Activated B cell treated with CpG ODN at 0.5 μM for 24 hours (primary cell): ENCODE results near the gene KNSTRN. TPM values are rescaled to one million over a fixed set of nuclear protein-coding genes. Genes with fewer than 3 reads are reported as not detected.
A peak's percentile ranks its signal among the peaks of the same experiment; 100 is the strongest.

Experiments
- ATAC-seq: fragments of 200-7000 bp; cut with Tn5 transposase; one replicate; pipeline ENCODE4 v1.10.0; 2021; ENCODE audit warnings: low read depth, mild to moderate bottlenecking, moderate library complexity
- CTCF ChIA-PET: fragments of 350-600 bp; sonication (Branson Sonifier 250); formaldehyde crosslinking; loops from one replicate; lab custom pipeline; 2021; ENCODE audit warnings: antibody characterized with exemption; lab: Charles Lee
- POLR2A ChIA-PET: fragments of 350-600 bp; sonication (Branson Sonifier 250); formaldehyde crosslinking; loops from one replicate; lab custom pipeline; 2021; ENCODE audit warnings: antibody characterized with exemption; lab: Charles Lee
- DNase-seq: peaks from one replicate; pipeline ENCODE4 v3.0.0; 2022
- H3K27ac Mint-ChIP-seq: one replicate; pipeline ENCODE4 v1.8.0; 2020; ENCODE audit warnings: mixed read lengths
- H3K27me3 Mint-ChIP-seq: one replicate; pipeline ENCODE4 v1.8.0; 2021; ENCODE audit warnings: mixed read lengths
- H3K36me3 Mint-ChIP-seq: one replicate; pipeline ENCODE4 v1.8.0; 2021; ENCODE audit warnings: low read depth, mixed read lengths
- H3K4me1 Mint-ChIP-seq: one replicate; pipeline ENCODE4 v1.8.0; 2021; ENCODE audit warnings: mixed read lengths
- H3K4me3 Mint-ChIP-seq: one replicate; pipeline ENCODE4 v1.8.0; 2020; ENCODE audit warnings: mild to moderate bottlenecking, mixed read lengths
- H3K9me3 Mint-ChIP-seq: one replicate; pipeline ENCODE4 v1.8.0; 2020; ENCODE audit warnings: mixed read lengths
- intact Hi-C: fragments of 100-400 bp; cut with micrococcal nuclease; formaldehyde crosslinking; loops from one replicate; pipeline ENCODE4 v1.15.1; 2024
- total RNA-seq: library from RNA; stranded (reverse); gene quantifications from 2 replicates; pipeline ENCODE4 v1.2.3, GENCODE V29; 2022
- TF ChIP-seq, protein P1 (sequence below): fragments of 200-600 bp; IDR thresholded peaks from one replicate; pipeline ENCODE4 v1.8.0; 2022; ENCODE audit warnings: antibody characterized with exemption, mild to moderate bottlenecking

Gene KNSTRN
- total RNA-seq, 1 donor from 2014 or later, result 11.5 TPM

DNA sequence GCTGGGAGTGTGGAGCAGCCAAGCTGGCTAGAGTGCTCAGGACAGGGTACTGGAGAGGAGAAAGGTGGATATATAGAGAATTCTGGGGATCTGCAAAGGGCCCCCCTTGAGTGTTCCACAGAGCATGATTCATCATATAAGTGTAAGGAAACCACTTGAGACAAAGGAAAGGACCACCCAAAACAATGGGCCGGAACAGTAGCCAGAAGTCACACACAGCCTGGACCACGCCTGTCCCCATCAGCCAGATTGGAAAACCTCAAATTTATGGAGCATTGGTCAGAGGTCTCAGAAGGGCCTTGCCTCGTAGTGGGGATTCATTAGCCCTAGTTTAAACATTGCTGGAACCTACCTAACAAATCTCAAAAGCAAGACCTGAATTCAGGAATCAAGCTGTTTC is 4.9 kb upstream of the KNSTRN start:
- H3K36me3 Mint-ChIP-seq, result no peaks in the 10 kb centered on the region
- H3K27ac Mint-ChIP-seq, result no peak overlapping the region
- no peaks in the 10 kb centered on the region for H3K9me3 Mint-ChIP-seq
- DNase-seq (no peak), ATAC-seq (no peak)
- ChIA-PET POLR2A (no interaction called here), CTCF (interaction anchor here (0.6 kb wide), 1 partner anchor 57 kb away, joined by 3 read pairs; no protein-coding TSS in a partner anchor)
- no peaks in the 10 kb centered on the region for H3K27me3 Mint-ChIP-seq
- intact Hi-C loops, result no loop called here
- peaks cover 2% of the 10 kb centered on the region for H3K4me1 Mint-ChIP-seq
- TF ChIP-seq, protein P1, sequence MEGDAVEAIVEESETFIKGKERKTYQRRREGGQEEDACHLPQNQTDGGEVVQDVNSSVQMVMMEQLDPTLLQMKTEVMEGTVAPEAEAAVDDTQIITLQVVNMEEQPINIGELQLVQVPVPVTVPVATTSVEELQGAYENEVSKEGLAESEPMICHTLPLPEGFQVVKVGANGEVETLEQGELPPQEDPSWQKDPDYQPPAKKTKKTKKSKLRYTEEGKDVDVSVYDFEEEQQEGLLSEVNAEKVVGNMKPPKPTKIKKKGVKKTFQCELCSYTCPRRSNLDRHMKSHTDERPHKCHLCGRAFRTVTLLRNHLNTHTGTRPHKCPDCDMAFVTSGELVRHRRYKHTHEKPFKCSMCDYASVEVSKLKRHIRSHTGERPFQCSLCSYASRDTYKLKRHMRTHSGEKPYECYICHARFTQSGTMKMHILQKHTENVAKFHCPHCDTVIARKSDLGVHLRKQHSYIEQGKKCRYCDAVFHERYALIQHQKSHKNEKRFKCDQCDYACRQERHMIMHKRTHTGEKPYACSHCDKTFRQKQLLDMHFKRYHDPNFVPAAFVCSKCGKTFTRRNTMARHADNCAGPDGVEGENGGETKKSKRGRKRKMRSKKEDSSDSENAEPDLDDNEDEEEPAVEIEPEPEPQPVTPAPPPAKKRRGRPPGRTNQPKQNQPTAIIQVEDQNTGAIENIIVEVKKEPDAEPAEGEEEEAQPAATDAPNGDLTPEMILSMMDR, result no peak
- H3K4me3 Mint-ChIP-seq, result no peak overlapping the region

DNA sequence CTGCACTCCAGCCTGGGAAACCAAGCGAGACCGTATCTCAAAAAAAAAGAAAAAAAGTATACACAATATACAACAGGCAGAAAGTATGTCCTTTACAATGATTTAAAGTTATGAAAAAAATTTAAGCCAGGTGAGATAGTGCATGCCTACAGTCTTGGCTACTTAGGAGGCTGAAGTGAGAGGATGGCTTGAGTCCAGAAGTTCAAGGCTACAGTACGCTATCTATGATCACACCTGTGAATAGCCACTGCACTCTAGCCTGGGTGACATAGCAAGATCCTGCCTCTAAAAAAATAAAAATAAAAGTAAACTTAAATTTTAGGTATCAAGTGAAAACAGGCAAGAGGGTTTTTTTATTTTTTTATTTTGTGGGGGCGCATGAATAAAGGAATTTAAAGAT is 3.1 kb upstream of the KNSTRN start:
- no peaks in the 10 kb centered on the region for H3K27me3 Mint-ChIP-seq
- H3K36me3 Mint-ChIP-seq, result peaks cover 2% of the 10 kb centered on the region
- no peaks in the 10 kb centered on the region for H3K9me3 Mint-ChIP-seq
- H3K4me1 Mint-ChIP-seq, result peaks cover 12% of the 10 kb centered on the region
- ATAC-seq (no peak), DNase-seq (no peak)
- intact Hi-C loops, result no loop called here
- POLR2A ChIA-PET, result no interaction called here
- TF ChIP-seq, protein P1, result no peak
- no peak overlapping the region for H3K4me3 Mint-ChIP-seq
- no peak overlapping the region for H3K27ac Mint-ChIP-seq
- CTCF ChIA-PET, result no interaction called here

DNA sequence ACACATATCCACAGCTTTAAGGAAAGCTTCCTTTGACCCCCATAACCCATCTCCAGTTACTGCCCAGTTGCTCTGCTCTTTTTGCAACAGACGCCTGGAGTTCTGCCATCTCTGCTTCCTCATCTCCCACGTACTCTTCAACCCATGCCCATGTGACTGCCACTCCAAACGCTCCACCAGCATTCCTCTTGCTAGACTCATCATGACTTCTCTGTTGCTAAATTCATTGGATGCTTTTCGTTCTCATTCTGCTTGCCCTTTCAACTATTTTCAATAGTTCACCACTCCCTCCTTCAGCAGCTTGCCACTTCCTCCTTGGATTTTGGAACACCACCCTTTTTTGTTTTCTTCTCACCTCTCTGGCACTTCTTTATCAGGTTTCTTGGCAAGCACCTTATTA is 2.7 kb upstream of the KNSTRN start:
- Mint-ChIP-seq H3K9me3 (no peaks in the 10 kb centered on the region), H3K27me3 (no peaks in the 10 kb centered on the region), H3K4me1 (peaks cover 12% of the 10 kb centered on the region), H3K27ac (no peak overlapping the region), H3K4me3 (no peak overlapping the region), H3K36me3 (peaks cover 2% of the 10 kb centered on the region)
- intact Hi-C loops, result loop anchor here (5.0 kb wide), 2 partner anchors 42 to 598 kb away; partner anchors contain the start of gene FSIP1
- CTCF ChIA-PET, result no interaction called here
- DNase-seq (no peak), ATAC-seq (no peak)
- POLR2A ChIA-PET, result no interaction called here
- TF ChIP-seq, protein P1, result no peak

DNA sequence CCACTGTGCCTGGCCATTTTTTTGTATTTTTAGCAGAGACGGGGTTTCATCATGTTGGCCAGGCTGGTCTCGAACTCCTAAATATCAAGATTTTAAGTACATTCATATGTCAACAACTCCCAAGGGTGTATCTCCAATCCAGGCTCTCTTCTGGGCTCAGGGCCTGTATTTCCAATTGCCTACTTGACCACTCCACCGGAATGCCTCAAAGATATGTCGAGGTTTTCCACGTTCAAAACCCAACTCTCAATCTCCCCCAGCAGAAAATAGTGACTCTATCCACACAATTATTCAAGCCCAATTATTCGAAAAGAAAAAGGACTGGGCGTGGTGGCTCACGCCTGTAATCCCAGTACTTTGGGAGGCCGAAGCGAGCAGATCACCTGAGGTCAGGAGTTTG is 1.9 kb upstream of the KNSTRN start:
- no peak overlapping the region for H3K4me3 Mint-ChIP-seq
- peaks cover 12% of the 10 kb centered on the region for H3K4me1 Mint-ChIP-seq
- no peak overlapping the region for H3K27ac Mint-ChIP-seq
- ChIA-PET CTCF (no interaction called here), POLR2A (interaction anchor here (0.6 kb wide), 1 partner anchor 878 kb away, joined by 3 read pairs; no protein-coding TSS in a partner anchor)
- H3K9me3 Mint-ChIP-seq, result no peaks in the 10 kb centered on the region
- H3K27me3 Mint-ChIP-seq, result no peaks in the 10 kb centered on the region
- ATAC-seq (no peak), DNase-seq (no peak)
- peaks cover 2% of the 10 kb centered on the region for H3K36me3 Mint-ChIP-seq
- intact Hi-C loops, result loop anchor here (5.0 kb wide), 2 partner anchors 42 to 598 kb away; partner anchors contain the start of gene FSIP1
- TF ChIP-seq, protein P1, result no peak

DNA sequence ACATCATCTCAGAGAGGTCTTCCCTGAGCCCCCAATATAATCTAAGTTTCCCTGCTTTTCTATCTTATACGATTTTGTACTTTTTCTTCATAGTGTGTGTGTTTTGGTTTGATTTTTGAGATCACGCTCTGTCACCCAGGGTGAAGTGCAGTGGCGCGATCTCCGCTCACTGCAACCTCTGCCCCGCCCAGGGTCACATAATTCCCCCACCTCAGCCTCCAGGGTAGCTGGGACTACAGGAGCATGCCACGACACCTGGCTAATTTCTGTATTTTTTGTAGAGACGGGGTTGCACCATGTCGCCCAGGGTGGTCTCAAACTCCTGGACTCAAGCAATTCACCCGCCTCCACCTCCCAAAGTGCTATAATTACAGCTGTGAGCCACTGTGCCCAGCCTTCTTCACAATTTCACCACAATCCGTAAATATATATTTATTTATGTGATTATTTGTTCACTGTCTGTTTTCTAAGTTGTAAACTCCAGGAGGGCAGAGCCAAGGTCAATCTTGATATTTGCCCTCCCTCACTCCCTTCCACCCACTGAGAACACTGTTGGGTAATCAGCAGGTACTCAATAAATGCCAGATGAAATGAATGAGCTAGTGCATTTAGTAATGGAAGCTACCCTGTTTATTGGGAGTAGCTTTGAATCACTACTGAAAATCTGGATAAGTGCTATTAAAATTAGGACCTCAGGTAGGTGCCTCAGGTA is 547 bp upstream of the KNSTRN start:
- TF ChIP-seq, protein P1, result no peak

More for the DNA sequence above, 547 bp upstream of the KNSTRN start:
- no peaks in the 10 kb centered on the region for H3K9me3 Mint-ChIP-seq
- peak overlapping the region; percentile 96 for H3K4me3 Mint-ChIP-seq
- H3K36me3 Mint-ChIP-seq, result peaks cover 11% of the 10 kb centered on the region
- DNase-seq, result no peak
- no peaks in the 10 kb centered on the region for H3K27me3 Mint-ChIP-seq
- no peak overlapping the region for H3K27ac Mint-ChIP-seq
- ChIA-PET POLR2A (interaction anchor here (1.1 to 2.2 kb wide), 5 partner anchors 8 to 73 kb away, joined by 3 to 11 read pairs (median 4); partner anchors contain the start of genes BAHD1, INAFM2 and IVD), CTCF (interaction anchor here (1.2 to 1.5 kb wide), 2 partner anchors 14 to 38 kb away, joined by 3 to 6 read pairs; no protein-coding TSS in a partner anchor)
- H3K4me1 Mint-ChIP-seq, result peaks cover 12% of the 10 kb centered on the region
- ATAC-seq, result no peak
- intact Hi-C loops, result loop anchor here (1.0 to 5.0 kb wide), 7 partner anchors 14 to 1021 kb away; partner anchors contain the start of genes BAHD1, DISP2, FSIP1 and IVD
